A172 (cell line): Measurements from ENCODE around the gene DIDO1. TPM values are rescaled to one million over a fixed set of nuclear protein-coding genes. Genes with fewer than 3 reads are reported as not detected.
"Not testable (repeated sequence)": the region's sequence is repeated elsewhere in the genome, so short reads cannot be mapped to it uniquely, and the experiment has no call there.

Experiments
- DNase-seq: peaks from one replicate; pipeline ENCODE4 v3.0.0-alpha.2; 2015; ENCODE audit warnings: low spot score
- total RNA-seq: library from RNA; depleted of rRNA; stranded (reverse); fragments of >200 nt; shearing (Covaris generic); gene quantifications from 2 replicates; pipeline ENCODE4 v1.2.3, GENCODE V29; 2014

Gene DIDO1
- total RNA-seq, 1 experiment from 2014 or later: 33.8 TPM

DNA sequence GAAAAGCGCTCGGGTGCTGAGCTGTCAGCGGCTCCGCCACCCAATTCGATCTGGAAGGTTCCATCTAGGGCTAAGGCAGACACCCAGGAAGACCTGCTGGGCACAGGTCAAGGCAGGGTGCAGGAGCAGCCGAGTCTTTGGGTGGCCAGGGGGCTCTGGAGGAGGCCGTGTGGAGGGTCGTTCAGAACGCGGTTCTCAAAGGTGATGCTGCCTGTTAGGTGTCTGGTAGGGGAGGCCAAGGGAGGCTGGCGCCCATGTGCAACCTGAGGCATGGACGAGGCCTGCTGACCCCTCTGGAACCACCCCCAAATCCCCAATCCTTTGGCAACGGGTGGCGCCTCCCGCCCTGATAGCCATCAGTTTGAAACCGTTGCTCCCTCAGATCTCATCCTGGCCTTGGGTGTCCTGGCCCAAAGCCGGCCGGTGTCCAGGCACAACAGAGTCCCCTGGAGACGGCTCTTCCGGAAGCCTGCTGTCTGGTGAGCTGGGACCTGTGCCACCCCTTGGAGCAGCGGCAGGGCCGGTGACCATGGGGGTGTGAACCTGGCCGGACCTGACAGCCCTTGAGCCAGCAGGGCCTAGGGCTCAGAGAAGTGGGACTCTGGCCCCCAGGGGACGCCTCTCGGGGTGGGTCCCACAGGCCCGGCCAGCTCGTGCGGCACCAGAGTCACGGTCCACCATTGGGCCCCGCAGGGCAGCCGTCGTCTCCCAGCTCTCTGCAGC lies 36.7 kb upstream of the DIDO1 start:
- DNase-seq: no peak

DNA sequence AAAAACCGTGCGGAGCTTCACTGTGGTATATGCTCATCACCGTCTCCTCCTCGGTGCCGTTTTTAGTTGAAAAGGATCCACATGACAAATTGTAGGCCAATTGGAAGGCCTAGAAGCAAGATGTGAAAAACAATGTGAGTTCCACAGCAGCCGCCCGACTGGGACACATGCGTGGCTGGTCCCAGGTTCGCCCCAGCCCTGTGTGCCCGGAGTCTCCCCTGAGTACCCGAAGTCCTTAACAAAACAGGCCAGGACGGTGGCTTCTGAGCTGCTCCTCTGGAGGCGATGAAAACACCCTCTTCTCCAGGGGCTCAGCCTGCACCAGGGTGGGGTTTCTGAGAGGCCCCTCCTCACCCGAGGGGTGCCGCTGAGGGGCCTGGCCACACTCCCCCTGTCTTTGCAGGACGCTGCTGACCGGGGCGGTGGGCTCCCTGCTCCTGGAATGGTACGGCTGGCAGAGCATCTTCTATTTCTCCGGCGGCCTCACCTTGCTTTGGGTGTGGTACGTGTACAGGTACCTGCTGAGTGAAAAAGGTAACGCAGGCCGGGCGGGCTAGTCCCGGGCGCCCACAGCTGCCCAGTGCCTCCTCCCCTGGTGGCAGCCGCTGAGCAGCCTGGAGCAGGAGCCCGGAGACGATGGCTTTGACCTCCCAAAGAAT lies 36.0 kb upstream of the DIDO1 start:
- DNase-seq: no peak

DNA sequence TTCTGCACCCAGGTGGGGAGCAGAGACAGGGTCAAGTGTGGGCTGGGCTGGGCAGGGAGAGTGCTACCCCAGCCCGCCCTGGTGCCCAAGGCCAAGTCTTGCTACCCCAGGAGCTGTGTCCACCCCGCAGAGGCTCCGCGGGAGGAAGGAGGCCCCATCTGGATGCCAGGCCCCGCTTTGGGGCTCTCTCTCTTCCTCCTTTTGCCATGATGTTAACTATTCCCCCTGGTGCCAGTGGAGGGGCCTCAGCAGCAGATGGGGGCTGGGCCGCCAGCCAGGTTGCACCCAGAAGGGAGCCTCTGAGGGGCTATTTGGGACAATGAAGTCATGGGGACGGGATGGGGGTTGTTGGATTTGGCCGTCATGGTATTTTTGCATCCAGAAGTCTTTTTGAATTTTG lies 35.5 kb upstream of the DIDO1 start:
- no peak for DNase-seq

DNA sequence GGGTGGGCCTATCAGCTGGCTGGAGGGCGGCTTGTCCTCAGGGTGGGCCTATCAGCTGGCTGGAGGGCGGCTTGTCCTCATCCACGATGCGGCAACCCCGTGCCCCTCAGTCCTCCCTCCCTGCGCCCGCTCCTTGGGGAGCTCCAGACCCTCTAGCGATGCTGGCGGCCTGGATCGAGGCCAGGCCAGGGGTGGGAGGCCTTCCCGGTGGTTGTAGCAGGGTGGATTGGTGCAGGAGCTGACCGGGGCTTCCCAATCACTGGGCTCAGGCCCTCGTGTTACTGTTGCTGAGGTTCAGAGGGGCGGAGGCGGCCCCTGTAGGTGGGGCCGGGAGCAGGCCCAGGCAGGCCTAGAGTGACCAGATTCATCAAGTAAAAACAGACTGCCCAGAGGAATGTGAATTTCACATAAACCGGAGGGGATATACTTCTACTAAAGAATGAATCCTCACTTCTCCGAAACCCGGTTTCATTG lies 35.0 kb upstream of the DIDO1 start:
- DNase-seq: no peak

DNA sequence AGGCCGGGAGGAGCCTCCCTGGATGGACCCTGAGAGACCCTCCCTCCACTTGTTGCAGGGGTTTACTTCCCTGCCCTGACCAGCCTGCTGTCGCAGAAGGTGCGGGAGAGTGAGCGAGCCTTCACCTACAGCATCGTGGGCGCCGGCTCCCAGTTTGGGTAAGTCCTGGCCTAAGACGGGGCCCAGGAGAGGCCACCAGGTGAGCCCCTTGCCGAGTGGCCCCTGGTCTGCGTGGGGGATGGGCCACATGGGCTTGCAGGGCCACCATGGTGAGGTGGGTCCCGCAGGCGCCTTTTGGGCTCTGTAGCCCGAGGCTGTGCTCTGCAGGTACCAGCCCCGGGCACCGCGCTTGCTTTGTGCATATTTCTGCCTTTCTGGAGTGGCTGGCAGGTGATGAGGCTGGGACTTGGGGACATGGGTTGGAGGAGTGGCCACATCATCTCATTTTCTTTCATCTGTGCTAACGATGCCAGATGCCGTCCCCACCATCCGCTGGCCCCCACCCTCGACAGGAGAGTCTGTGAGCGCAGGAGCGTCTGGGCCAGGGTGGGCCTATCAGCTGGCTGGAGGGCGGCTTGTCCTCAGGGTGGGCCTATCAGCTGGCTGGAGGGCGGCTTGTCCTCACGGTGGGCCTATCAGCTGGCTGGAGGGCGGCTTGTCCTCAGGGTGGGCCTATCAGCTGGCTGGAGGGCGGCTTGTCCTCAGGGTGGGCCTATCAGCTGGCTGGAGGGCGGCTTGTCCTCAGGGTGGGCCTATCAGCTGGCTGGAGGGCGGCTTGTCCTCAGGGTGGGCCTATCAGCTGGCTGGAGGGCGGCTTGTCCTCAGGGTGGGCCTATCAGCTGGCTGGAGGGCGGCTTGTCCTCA lies 34.4 kb upstream of the DIDO1 start:
- DNase-seq: not testable (repeated sequence)

DNA sequence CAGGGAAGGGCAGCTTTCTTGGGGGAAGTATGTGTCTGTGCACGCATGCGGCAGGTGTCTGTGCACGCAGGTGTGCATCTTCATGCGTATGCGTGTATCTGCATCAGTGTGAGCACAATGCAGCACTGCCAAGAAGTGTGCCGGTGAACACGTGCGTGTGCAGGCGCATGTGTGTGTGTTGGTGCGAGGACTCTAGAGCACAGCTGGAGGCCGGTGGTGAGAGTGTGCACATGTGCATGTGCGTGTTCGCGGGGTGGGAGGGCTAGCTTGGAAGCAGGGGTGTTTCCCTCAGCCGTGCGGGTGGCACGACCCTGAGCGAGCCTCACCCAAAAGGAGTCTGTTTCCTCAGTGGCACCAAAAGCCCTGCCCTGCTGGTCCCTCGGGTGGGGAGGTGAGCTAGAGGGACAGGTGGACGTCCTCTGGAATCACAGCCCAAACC lies 33.7 kb upstream of the DIDO1 start:
- DNase-seq: no peak

DNA sequence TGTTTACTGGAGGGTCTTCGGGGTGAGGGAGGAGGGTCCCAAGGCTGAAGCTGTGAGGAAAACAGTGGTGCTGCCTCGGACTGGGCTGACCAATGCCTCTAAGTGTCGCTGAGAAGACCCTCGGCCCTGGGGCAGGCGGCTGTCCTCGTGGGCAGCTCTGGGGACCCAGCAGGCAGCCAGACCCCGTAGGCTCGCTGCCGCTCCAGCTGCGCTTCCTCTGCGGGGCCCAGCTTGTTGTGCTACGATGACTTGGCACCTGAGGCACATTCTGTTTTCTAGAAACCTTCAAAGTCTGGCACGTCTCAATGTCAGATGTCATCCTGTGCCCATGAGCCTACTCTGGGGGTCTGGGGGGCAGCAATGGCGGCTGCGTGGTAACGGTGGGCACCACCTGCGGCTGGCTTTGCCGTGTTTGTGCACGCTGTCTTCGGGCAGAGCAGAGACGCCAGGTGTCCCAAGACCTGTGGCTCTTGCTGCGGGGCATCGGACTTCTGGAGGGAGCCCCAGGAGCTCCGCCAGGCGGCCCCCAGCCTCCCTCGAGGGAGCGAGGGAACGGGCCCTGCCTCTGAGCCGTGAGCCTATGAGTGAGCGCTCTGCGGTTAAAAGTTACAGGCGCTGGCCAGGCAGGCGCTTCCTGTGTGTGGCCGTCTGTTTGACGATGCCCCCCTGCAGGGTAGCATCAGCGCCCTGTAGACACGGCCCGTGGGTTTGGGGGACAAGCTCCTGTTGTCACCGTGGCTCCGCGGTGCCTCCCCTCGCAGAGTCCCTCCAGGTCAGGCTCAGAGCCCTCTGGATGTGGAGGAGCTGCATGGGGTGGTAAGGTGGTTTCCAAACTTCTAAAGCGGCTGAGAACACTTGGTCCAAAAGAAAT lies 33.0 kb upstream of the DIDO1 start:
- DNase-seq: no peak

DNA sequence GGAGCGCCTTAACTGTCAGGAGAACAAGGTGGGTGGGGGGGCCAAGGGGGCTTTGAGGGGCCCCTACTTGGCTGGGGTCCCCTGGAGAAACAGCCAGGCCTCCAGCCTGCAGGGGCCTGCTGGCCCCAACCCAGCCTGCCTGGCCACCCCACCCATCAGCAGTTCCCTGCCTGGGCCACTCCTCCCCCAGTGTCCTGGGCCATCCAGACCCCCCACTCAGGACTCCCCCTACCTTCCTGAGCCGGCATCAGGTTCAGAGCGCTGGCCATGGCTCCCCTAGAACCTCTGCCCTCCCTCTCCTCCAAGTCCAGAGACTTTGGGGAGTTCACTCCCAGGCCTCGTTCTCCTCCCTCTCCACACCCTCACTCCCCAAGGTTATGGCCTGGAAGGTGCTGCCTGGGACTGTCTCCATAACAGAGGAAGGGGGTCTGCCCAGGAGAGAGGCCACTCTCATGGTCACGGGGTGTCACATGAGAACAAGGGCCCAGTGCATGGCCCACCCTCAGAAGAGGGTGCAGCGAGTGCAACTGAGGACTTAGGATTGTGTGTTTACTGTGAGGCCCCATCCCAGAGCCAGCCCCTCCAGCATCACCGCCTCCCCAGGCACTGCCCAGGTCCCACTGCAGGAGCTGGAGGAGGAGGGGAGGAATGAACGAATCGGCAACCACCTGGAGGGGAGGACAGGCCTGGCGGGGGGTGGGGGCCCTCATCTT lies 32.2 kb upstream of the DIDO1 start:
- DNase-seq: no peak

DNA sequence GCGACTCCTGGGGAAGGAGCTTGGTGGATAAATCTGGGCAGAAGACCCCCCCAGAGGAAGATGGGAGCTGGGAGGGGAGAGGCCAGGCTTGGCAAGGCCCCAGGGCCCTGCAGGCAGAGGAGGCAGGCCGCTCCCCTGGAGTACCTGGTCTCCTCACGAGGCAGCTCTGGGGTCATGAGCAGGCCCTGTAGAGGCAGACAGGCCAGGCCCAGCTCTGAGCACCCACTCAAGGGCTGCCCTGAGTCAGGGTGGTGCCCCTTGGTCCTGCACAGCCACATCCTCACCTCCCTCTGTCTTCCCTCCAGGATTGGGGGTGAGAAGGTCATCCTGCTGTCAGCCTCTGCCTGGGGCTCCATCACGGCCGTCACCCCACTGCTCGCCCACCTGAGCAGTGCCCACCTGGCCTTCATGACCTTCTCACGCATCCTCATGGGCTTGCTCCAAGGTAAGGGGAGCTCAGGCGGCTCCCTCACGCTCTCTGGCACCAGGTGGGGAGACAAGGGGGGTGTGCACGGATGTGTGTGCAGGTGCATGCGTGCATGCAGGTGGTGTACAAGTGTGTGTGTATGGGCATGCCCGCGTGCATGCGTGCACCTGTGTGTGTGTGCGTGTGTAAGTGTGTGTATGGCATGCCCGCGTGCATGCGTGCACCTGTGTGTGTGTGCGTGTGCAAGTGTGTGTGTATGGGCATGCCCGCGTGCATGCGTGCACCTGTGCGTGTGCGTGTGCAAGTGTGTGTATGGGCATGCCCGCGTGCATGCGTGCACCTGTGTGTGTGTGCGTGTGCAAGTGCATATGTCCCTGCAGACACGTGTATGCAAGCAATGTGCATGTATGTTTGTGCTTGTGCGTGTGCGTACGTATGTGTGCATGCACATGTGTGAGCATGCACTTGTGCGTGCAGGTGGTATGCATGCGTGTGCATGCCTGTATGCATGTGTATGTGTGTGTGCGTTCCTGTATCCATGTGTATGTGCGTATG lies 31.1 kb upstream of the DIDO1 start:
- no peak for DNase-seq

DNA sequence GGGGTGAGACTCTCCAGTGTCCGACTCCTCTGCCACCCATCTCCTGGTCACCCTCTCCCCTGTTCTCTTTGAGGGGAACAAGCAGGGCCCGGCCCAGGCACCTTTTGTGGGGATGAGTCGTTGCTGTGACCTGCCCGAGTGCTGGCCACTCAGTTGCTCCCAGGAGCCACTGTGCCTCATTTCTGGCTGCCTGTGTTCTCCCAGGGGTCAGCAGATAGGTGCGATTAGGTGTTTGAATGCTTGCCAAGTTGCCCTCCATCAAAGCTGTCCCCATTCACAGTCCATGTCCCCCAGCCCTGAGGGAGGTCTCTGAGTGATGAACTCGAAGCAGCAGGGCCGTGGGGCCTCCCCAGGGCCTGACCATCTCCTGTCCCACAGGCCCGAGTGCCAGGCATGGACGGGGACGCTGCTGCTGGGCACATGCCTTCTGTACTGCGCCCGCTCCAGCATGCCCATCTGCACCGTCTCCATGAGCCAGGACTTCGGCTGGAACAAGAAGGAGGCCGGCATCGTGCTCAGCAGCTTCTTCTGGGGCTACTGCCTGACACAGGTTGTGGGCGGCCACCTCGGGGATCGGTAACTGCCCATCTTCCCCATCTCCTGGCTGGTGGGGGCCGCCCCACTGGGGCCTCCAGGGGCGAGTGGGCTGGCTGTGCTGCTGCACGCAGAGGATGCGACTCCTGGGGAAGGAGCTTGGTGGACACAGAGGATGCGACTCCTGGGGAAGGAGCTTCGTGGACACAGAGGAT lies 30.3 kb upstream of the DIDO1 start:
- DNase-seq: no peak

DNA sequence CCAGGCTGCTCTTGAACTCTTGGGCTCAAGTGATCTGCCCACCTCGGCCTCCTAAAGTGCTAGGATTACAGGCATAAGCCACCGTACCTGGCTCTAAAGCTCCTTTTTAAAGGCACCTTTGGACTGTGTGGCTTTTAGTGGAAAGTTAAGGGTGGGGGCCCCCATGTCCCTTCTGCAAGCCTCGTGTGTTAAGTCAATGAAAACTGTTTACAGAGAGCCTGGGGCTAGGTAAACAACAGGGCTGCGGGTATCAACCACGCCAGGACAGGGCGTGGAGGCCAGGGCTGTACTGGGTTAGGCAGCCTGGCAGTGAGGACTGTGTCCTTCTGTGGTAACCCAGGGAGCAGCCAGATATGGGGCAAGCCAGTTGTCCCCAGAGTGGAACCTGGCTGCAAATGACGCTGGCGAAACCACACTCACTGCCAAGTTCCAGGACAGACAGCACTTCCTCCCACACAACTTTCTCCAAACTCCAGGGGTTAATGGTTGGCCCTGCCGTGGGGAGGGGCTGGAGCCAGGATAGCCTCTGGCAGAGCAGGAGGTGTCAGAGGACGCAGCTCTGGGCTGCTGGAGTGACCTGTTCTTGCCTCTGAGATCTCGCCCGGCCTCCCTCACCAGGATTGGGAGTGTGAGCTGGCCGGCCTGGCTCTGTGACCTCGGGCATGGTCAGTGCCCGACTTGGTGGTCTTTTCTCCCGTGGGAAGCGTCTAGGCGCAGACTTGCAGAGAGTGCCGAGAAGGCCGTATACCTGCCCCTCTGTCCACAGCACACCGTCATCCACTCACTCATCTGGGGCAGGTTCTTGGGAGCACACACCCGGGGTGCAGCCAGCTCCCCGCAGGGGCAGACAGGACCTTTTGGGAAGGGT lies 29.4 kb upstream of the DIDO1 start:
- no peak for DNase-seq

DNA sequence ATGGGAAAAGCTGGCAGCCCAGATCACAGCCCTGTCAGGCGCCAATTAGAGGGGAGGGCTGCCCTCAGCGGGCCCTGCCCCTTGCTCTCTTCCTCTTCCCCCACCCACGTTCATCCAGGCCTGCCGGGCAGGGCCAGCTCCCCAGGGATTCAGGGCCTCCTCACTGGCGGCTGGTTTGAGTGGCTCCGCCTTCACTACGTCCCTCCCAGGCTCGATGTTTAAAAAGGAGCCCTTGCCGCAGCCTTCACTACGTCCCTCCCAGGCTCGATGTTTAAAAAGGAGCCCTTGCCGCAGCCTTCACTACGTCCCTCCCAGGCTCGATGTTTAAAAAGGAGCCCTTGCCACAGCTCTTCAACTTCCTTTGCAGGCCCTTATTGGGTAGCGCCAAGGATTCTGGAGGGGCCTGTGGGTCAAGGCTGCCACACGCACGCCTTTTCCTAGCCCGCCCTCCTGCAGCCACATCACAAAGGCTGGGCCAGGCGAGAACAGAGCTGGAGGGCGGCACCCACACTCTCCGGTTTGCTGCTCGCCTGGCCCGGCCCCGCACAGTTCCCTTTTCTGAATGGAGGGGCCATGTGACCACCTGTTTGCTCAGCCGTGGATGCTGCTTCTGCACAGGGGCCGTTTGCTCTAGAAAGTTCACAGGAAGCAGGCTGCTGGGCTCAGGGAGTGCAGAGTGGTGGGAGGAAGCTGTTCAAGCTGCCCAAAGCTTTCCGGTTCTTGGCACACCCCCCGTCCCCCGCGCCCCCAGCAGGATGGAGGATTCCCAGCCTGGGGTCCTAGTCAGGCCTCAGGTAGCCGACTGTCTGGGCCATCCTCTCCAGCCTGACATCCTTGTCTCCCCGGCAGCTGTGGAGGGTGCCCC lies 27.8 kb upstream of the DIDO1 start:
- no peak for DNase-seq

DNA sequence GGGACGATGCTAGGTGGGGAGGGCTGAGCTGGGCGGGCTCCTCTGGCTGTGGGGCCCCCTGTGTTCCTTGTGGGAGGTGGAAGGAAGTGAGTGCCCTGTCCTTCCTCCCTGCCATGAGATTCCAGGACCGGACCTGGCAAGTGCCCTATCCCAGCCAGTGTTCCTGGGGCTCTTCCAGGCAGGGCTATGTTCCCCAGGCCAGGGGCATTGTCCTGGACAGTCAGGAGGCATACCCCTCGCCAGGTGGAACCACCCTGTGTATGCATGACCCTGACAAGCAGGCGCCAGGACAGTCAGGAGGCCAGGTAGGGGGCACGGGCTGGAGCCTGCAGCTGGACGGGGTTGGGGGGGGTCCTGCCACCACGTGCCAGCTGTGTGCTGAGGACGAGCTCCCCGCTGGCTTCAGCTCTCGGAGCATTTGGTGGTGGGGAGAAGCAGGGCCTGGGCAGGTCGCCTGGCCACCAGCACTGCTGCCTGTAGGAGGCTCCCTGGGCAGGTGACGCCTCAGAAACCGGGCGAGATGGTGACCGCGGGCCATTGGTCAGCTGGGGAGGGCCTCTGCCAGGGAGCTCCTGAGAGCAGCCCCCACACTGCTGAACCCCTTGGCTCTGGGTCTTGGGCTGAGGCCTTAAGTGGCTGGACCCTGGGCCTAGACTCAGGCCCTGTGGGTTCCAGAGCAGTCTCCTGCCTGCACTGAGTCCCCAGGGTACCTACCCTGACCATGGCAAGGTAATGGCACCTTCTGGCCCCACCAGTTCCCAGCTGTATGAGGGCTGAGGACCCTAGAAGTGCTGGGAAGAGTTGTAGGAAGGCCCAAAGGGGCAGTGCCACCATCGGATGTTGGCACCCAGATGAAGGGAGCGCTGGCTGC lies 26.9 kb upstream of the DIDO1 start:
- no peak for DNase-seq

DNA sequence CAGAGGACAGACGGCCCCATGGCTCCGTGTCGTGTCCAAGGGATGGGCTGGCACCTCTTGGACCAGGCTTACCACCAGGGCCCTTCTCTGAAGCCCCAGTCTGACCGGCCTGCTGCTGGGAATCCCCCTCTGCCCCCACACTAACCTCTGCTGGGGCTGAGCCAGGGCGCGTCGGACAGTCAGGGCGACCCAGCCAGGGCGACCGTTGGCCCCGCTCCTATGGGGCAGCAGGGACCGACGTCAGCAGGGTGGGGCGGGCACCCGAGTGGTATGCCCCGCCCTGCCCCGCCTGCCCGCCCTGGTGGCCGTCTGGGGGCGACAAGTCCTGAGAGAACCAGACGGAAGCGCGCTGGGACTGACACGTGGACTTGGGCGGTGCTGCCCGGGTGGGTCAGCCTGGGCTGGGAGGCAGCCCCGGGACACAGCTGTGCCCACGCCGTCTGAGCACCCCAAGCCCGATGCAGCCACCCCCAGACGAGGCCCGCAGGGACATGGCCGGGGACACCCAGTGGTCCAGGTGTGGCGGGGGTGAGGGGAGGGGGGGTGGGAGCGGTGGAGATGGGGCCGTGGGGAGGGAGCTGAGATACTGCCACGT lies 26.2 kb upstream of the DIDO1 start, which contains the start of gene SLC17A9:
TSS of gene SLC17A9 (plus strand) at position 337 of the 595 bp plus-strand sequence. CDS start at position 459, 122 bp downstream.
- DNase-seq: no peak

DNA sequence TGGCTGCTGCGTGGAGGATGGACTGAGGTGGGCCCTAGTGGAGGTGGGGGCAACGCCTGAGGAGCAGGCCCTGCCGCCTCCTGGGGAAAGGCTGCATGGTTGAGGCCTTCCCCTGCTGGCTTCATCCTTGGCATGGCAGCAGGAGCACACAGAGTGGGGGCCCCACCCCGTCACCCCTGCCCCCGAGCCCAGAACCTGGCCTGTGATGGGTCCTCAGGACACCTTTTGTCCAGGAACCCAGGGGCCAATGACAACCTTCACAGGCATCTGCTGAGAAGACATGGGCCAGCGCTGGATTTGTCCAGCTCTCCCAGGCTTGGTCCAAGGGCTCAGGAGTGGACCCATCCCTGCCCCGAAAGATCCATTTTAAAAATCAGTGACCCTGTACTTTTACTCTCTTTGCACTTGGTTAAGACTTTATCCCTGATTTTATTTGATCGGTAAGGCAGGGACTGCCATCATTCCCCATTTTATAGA lies 25.6 kb upstream of the DIDO1 start:
- DNase-seq: no peak
